Non-pigmented ciliary epithelial cell (primary cell): ENCODE measurements around the gene CALML6.
A peak's percentile ranks its signal among the peaks of the same experiment; 100 is the strongest.

ENCODE experiments used
- DNase-seq: peaks from one replicate; pipeline ENCODE4 v3.0.0-alpha.2; 2010; ENCODE audit warnings: low read depth

CALML6 gene

GRCh38 chr1:1892079-1892762, 22.8 kb upstream of the CALML6 start:
- DNase-seq, result no peak

- no peak for DNase-seq
Measured at GRCh38 chr1:1892763-1893120, 22.3 kb upstream of the CALML6 start.

GRCh38 chr1:1893291-1893985, 21.6 kb upstream of the CALML6 start:
- DNase-seq, result no peak

GRCh38 chr1:1893997-1894353, 21.1 kb upstream of the CALML6 start:
- no peak for DNase-seq

- no peak for DNase-seq
Measured at GRCh38 chr1:1894354-1895059, 20.6 kb upstream of the CALML6 start.

- no peak for DNase-seq
Measured at GRCh38 chr1:1895060-1895418, 20.0 kb upstream of the CALML6 start.

- no peak for DNase-seq
Measured at GRCh38 chr1:1895456-1896336, 19.4 kb upstream of the CALML6 start.

- no peak for DNase-seq
Measured at GRCh38 chr1:1898246-1898933, 16.7 kb upstream of the CALML6 start.

GRCh38 chr1:1899266-1899966, 15.6 kb upstream of the CALML6 start:
- DNase-seq, result no peak

- no peak for DNase-seq
Measured at GRCh38 chr1:1899967-1900327, 15.1 kb upstream of the CALML6 start.

GRCh38 chr1:1900883-1901640, 14.0 kb upstream of the CALML6 start:
- no peak for DNase-seq

GRCh38 chr1:1901641-1902294, 13.3 kb upstream of the CALML6 start:
- no peak for DNase-seq

- no peak for DNase-seq
Measured at GRCh38 chr1:1903224-1903623, 11.8 kb upstream of the CALML6 start.

- DNase-seq, result peak; percentile 28
Measured at GRCh38 chr1:1906185-1907097, 8.6 kb upstream of the CALML6 start.

- DNase-seq, result no peak
Measured at GRCh38 chr1:1907098-1907736, 7.8 kb upstream of the CALML6 start.

GRCh38 chr1:1908506-1908791, 6.6 kb upstream of the CALML6 start:
- DNase-seq, result no peak

GRCh38 chr1:1910033-1910465, 5.0 kb upstream of the CALML6 start:
- no peak for DNase-seq

- no peak for DNase-seq
Measured at GRCh38 chr1:1910651-1911331, 4.3 kb upstream of the CALML6 start.
